GM12878 (cell line): ENCODE data around the gene NAALADL2. TPM values are rescaled to one million over a fixed set of nuclear protein-coding genes. Genes with fewer than 3 reads are reported as not detected.

Source experiments
- ATAC-seq: fragments of 200-7000 bp; cut with Tn5 transposase; 3 replicates; pipeline ENCODE4 v1.9.1; 2020; ENCODE audit warnings: mild to moderate bottlenecking, moderate library complexity
- BruUV-seq: library from RNA; stranded (reverse); fragments of 400-500 nt; replicated peaks from 2 replicates; lab custom pipeline; 2021; lab: Mats Ljungman, UMichigan
- CTCF ChIA-PET: fragments of 300-600 bp; sonication (Branson Sonifier 250); formaldehyde crosslinking; extraction: SDS; loops from one replicate; lab custom pipeline; 2021; ENCODE audit warnings: inconsistent platforms; lab: Yijun Ruan, JAX
- POLR2A ChIA-PET: fragments of 350-600 bp; formaldehyde crosslinking; extraction: SDS; loops from one replicate; lab custom pipeline; 2021; ENCODE audit warnings: inconsistent platforms; lab: Charles Lee
- RAD21 ChIA-PET: fragments of 300-600 bp; sonication (Branson Sonifier 250); formaldehyde crosslinking; loops from one replicate; lab custom pipeline; 2023; ENCODE audit warnings: antibody characterized with exemption; ENCODE audit not compliant: unreplicated experiment; lab: Charles Lee
- SMC1A ChIA-PET: fragments of 300-600 bp; sonication (Branson Sonifier 250); formaldehyde crosslinking; loops from one replicate; lab custom pipeline; 2023; ENCODE audit not compliant: unreplicated experiment, uncharacterized antibody; lab: Charles Lee
- DNase-seq: peaks from one replicate; pipeline ENCODE4 v3.0.0-alpha.2; 2011; ENCODE audit warnings: low read depth, low spot score
- FAIRE-seq: peaks from 3 replicates; lab custom pipeline; 2011; peaks lifted over from hg19 to GRCh38; lab: Jason Lieb, UNC
- H2AFZ ChIP-seq: 2 replicates; pipeline ENCODE4 v1.6.0; 2011; ENCODE audit warnings: low read depth, low read length, control low read depth; ENCODE audit not compliant: control insufficient read depth
- H3K27ac ChIP-seq: 2 replicates; pipeline ENCODE4 v1.5.1; 2011; ENCODE audit warnings: control low read depth; ENCODE audit not compliant: control insufficient read depth, insufficient read depth
- H3K27me3 ChIP-seq, 2 experiments: replicated peaks in 1 of 2; 2 replicates each; pipeline versions ENCODE4 v1.6.0 to v1.6.1; 2011; ENCODE audit warnings: low read length in 1 of 2; ENCODE audit not compliant: control insufficient read depth in 2 of 2, insufficient read depth in 2 of 2
- H3K36me3 ChIP-seq, 2 experiments: 2 replicates each; pipeline ENCODE4 v1.5.1; 2011; ENCODE audit warnings: low read length in 1 of 2; ENCODE audit not compliant: control insufficient read depth in 2 of 2, insufficient read depth in 2 of 2
- H3K4me1 ChIP-seq: 2 replicates; pipeline ENCODE4 v1.6.1; 2011; ENCODE audit warnings: mild to moderate bottlenecking, low read length, moderate library complexity, mixed read lengths; ENCODE audit not compliant: control insufficient read depth, insufficient read depth
- H3K4me2 ChIP-seq: 2 replicates; pipeline ENCODE4 v1.6.0; 2011; ENCODE audit warnings: control low read depth; ENCODE audit not compliant: control insufficient read depth, insufficient read depth
- H3K4me3 ChIP-seq: fragments of 200-600 bp; sonication (generic); 2 replicates; pipeline ENCODE4 v1.5.1; 2016
- H3K79me2 ChIP-seq: 2 replicates; pipeline ENCODE4 v1.6.0; 2011; ENCODE audit warnings: low read length; ENCODE audit not compliant: control insufficient read depth, insufficient read depth
- H3K9ac ChIP-seq: 2 replicates; pipeline ENCODE4 v1.8.0; 2011; ENCODE audit warnings: low read length, control low read depth, mixed read lengths; ENCODE audit not compliant: control insufficient read depth, insufficient read depth
- H3K9me3 ChIP-seq: replicated peaks from 3 replicates; pipeline ENCODE4 v1.5.1; 2011; ENCODE audit warnings: mild to moderate bottlenecking, low read length; ENCODE audit not compliant: control insufficient read depth, insufficient read depth
- H4K20me1 ChIP-seq: 2 replicates; pipeline ENCODE4 v1.6.0; 2011; ENCODE audit not compliant: control insufficient read depth, insufficient read depth
- ASH2L ChIP-seq: fragments of 300-600, 200-600 bp; sonication (generic); IDR thresholded peaks from 2 replicates; pipeline ENCODE4 v1.6.1; 2017; ENCODE audit warnings: low read depth, mild to moderate bottlenecking, borderline replicate concordance
- CHD1 ChIP-seq: IDR thresholded peaks from 2 replicates; pipeline ENCODE4 v1.6.1; 2012; ENCODE audit warnings: low read depth, low read length, improper control_type of control experiment
- EP300 ChIP-seq, 2 experiments: fragments of 150-350 bp in 1 of 2; IDR thresholded peaks; 2 replicates each; pipeline ENCODE4 v1.6.1; 2011 to 2012; ENCODE audit warnings: low read depth in 2 of 2, low read length in 2 of 2, borderline replicate concordance in 1 of 2, improper control_type of control experiment in 1 of 2, inconsistent platforms in 1 of 2; ENCODE audit not compliant: control insufficient read depth in 1 of 2
- FOS ChIP-seq: IDR thresholded peaks from 3 replicates; pipeline ENCODE4 v1.6.1; 2011; ENCODE audit warnings: borderline replicate concordance; ENCODE audit not compliant: insufficient read length; ENCODE audit errors: extremely low read depth
- FOXK2 ChIP-seq: fragments of 450-650 bp; IDR thresholded peaks from 2 replicates; pipeline ENCODE4 v1.6.1; 2017; ENCODE audit warnings: mild to moderate bottlenecking, moderate library complexity
- IRF5 ChIP-seq: fragments of 450-650 bp; IDR thresholded peaks from 2 replicates; pipeline ENCODE4 v1.6.1; 2017; ENCODE audit warnings: borderline replicate concordance
- KAT2A ChIP-seq: conservative IDR thresholded peaks from 2 replicates; pipeline ENCODE4 v1.6.1; 2011; ENCODE audit warnings: low read depth, low read length; ENCODE audit not compliant: control insufficient read depth
- KLF5 ChIP-seq: fragments of 450-650 bp; IDR thresholded peaks from 2 replicates; pipeline ENCODE4 v1.6.1; 2014; ENCODE audit warnings: mild to moderate bottlenecking; ENCODE audit not compliant: partially characterized antibody
- MTA2 ChIP-seq: fragments of 450-650 bp; IDR thresholded peaks from 2 replicates; pipeline ENCODE4 v1.6.1; 2016; ENCODE audit warnings: low read depth, mild to moderate bottlenecking, moderate library complexity
- MYB ChIP-seq: fragments of 150-350 bp; IDR thresholded peaks from 2 replicates; pipeline ENCODE4 v1.6.1; 2014; ENCODE audit warnings: mild to moderate bottlenecking, low read depth, low read length, borderline replicate concordance
- RAD51 ChIP-seq: fragments of 450-650 bp; IDR thresholded peaks from 2 replicates; pipeline ENCODE4 v1.6.1; 2016; ENCODE audit warnings: moderate library complexity, mild to moderate bottlenecking, inconsistent platforms
- SMAD1 ChIP-seq: fragments of 450-650 bp; IDR thresholded peaks from 2 replicates; pipeline ENCODE4 v1.6.1; 2018; ENCODE audit warnings: mild to moderate bottlenecking, low read depth; ENCODE audit not compliant: partially characterized antibody
- SREBF2 ChIP-seq: IDR thresholded peaks from 2 replicates; pipeline ENCODE4 v1.6.1; 2012; ENCODE audit warnings: mild to moderate bottlenecking, low read length
- USF2 ChIP-seq: IDR thresholded peaks from 2 replicates; pipeline ENCODE4 v1.6.1; 2011; ENCODE audit warnings: low read depth, low read length, improper control_type of control experiment, borderline replicate concordance
- ZNF592 ChIP-seq: fragments of 450-650 bp; IDR thresholded peaks from 2 replicates; pipeline ENCODE4 v1.6.1; 2017; ENCODE audit warnings: mild to moderate bottlenecking, moderate library complexity
- ZNF622 ChIP-seq: fragments of 450-650 bp; IDR thresholded peaks from 2 replicates; pipeline ENCODE4 v1.6.1; 2017; ENCODE audit warnings: mild to moderate bottlenecking, inconsistent platforms
- WGBS: methylation state at CpG from one replicate; pipeline ENCODE4 v1.1.6; 2016; ENCODE audit warnings: low lambda C conversion rate; ENCODE audit not compliant: insufficient replicate concordance, insufficient coverage; ENCODE audit errors: missing lambda C conversion rate; 5-methylcytosine and 5-hydroxymethylcytosine counted together
- in situ Hi-C: fragments of 300-500 bp; cut with MboI; formaldehyde crosslinking; loops from 9 replicates; pipeline ENCODE4 v1.14.3; 2018; ENCODE audit warnings: mixed read lengths
- intact Hi-C: fragments of 100-400 bp; cut with micrococcal nuclease; formaldehyde crosslinking; loops from one replicate; pipeline ENCODE4 v1.14.2; 2022; ENCODE audit not compliant: unreplicated experiment
- polyA plus RNA-seq, 11 experiments: library from polyadenylated mRNA; depleted of rRNA in 4 of 11; unstranded in 6 of 11; stranded (reverse) in 5 of 11; fragments of >200 nt; fragmentation: Nextera tagmentation in 4 of 11; fragmentation: Illumina TruSeq in 1 of 11; extraction: Ambion mirVana in 4 of 11; extraction: Trizol in 1 of 11; gene quantifications; 1 replicate in 1 of 11; 2 replicates in 10 of 11; pipeline versions ENCODE4 v1.2.1 to v1.2.3, GENCODE V29; 2011 to 2016; ENCODE audit warnings: inconsistent platforms in 2 of 11, missing spikeins in 2 of 11, low read depth in 1 of 11
- total RNA-seq, 4 experiments: library from RNA; depleted of rRNA in 3 of 4; stranded (reverse); fragments of >200 nt in 3 of 4; fragmentation: Illumina TruSeq in 1 of 4; extraction: Trizol in 1 of 4; gene quantifications; 2 replicates each; pipeline versions ENCODE4 v1.2.1 to v1.2.3, GENCODE V29; 2013 to 2021

NAALADL2 gene
- total and polyA plus RNA-seq, 10 of the 15 experiments (the other 5 are each of a cell fraction or from before 2014, with no cell fraction given): 0.06 to 10.8 (median 0.46) TPM

GRCh38 chr3:175852560-175852959 lies 993.4 kb downstream of the NAALADL2 start (continued):
- TF ChIP-seq ZNF592 (no peak), SMAD1 (no peak)

GRCh38 chr3:175857666-175858270 lies 998.6 kb downstream of the NAALADL2 start:
- SMC1A ChIA-PET: interaction anchor here (0.5 to 0.9 kb wide), 2 partner anchors 12 to 1175 kb away, joined by 3 read pairs; no protein-coding TSS in a partner anchor
- intact Hi-C loops: no loop called here
- Histone ChIP-seq H3K4me1 (no peaks in the 10 kb centered on the region), H3K27me3 (no peaks in the 10 kb centered on the region), H3K4me2 (no peak overlapping the region), H3K36me3 (no peaks in the 10 kb centered on the region), H3K4me3 (no peak overlapping the region), H2AFZ (no peak overlapping the region), H4K20me1 (no peaks in the 10 kb centered on the region), H3K9me3 (no peaks in the 10 kb centered on the region), H3K27ac (no peak overlapping the region), H3K79me2 (no peaks in the 10 kb centered on the region), H3K9ac (no peak overlapping the region)
- WGBS: 48% methylated on average over 2 of the region's 2 CpGs
- CTCF ChIA-PET: interaction anchor here (0.6 kb wide), 1 partner anchor 681 kb away, joined by 3 read pairs; no protein-coding TSS in a partner anchor
- in situ Hi-C loops: no loop called here
- ATAC-seq: no peak
- POLR2A ChIA-PET: no interaction called here
- RAD21 ChIA-PET: no interaction called here
- no peak for TF ChIP-seq MTA2
- TF ChIP-seq MYB: no peak
- TF ChIP-seq EP300 (IDR thresholded peaks at IDR 0.05; ENCODE audit: borderline replicate concordance in 1 of 2, control insufficient read depth in 1 of 2, low read depth in 2 of 2, low read length in 2 of 2): no peak
- TF ChIP-seq KLF5: no peak
- TF ChIP-seq RAD51: no peak
- no peak for TF ChIP-seq CHD1
- no peak for TF ChIP-seq FOXK2
- no peak for TF ChIP-seq FOS
- TF ChIP-seq ZNF622: no peak
- no peak for TF ChIP-seq ASH2L
- TF ChIP-seq IRF5: no peak
- TF ChIP-seq KAT2A: no peak
- no peak for TF ChIP-seq USF2
- no peak for TF ChIP-seq SREBF2
- FAIRE-seq: no peak
- no TSS peak for BruUV-seq
- no peak for DNase-seq
